C4-2B (cell line): ENCODE results near the gene RMI1.
"Not testable (repeated sequence)": the region's sequence is repeated elsewhere in the genome, so short reads cannot be mapped to it uniquely, and the experiment has no call there.

Experiments used
- H3K27ac ChIP-seq: fragments of 450-650 bp; 2 replicates; pipeline ENCODE4 v1.5.1; 2017
- CTCF ChIP-seq: fragments of 450-650 bp; conservative IDR thresholded peaks from 2 replicates; pipeline ENCODE4 v1.5.1; 2017; ENCODE audit warnings: mild to moderate bottlenecking
- ZFX ChIP-seq: fragments of 450-650 bp; IDR thresholded peaks from 2 replicates; pipeline ENCODE4 v1.6.1; 2017

Gene RMI1

DNA sequence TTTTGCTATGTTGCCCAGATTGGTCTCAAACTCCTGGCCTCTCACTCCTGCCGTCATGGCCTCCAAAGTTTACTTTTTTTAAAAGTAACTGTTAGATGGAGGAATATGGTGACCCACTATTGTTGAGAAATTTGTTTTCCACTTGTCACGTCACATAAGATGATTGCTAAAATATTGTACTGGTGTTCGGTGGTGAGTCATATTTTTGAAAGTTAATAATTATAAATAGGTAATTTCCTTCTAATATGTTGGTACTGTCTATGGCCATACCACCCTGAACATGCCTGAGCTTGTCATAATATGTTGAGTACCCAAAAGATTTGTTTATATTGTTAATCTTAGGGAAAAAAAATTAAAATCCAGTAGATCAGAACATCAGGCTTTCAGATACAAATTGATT, 22.6 kb downstream of the RMI1 start:
- TF ChIP-seq CTCF: no peak
- no peak for TF ChIP-seq ZFX
- no peak overlapping the region for H3K27ac ChIP-seq

GRCh38 chr9:84007662-84008061, 27.1 kb downstream of the RMI1 start:
- no peak overlapping the region for H3K27ac ChIP-seq
- TF ChIP-seq CTCF (no peak), ZFX (no peak)

GRCh38 chr9:84024041-84024575, 43.5 kb downstream of the RMI1 start:
- H3K27ac ChIP-seq: no peak overlapping the region
- TF ChIP-seq CTCF (no peak), ZFX (no peak)

GRCh38 chr9:84027201-84027600, 46.6 kb downstream of the RMI1 start:
- no peak for TF ChIP-seq ZFX
- TF ChIP-seq CTCF: no peak
- H3K27ac ChIP-seq: no peak overlapping the region

- TF ChIP-seq CTCF (no peak), ZFX (no peak)
- no peak overlapping the region for H3K27ac ChIP-seq
Observed at GRCh38 chr9:84031534-84031933, 50.9 kb downstream of the RMI1 start.

GRCh38 chr9:84041857-84042256, 61.3 kb downstream of the RMI1 start:
- H3K27ac ChIP-seq: not testable (repeated sequence)

DNA sequence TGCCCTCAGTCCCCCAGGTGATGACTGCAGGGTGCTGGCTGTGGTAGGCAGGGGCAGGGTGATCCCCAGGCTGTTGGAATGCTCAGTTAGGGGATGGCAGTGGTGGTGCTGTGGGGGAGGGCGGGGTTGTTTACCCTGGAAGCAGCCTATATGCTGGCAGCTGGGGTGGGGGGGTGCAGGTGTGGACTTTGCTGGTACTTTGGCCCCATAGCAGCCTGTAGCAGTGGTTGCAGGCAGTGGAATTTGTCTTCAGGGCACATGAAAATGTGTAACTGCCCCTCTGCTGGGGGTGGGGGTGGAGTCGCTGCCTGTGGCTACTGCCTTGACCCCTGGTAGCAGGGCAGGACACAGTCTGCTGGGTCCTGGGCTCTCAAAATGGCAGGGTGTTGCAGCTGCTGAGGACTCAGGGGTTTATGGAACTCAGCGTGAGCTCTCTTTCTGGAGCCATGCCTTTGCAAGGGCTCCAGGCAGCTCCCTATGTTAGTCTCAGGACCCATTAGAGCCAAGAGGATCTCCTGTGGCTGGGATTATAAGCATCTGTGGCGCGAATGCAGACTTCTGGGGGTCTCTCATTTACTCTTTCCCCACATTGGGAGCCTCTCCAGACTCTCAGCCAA, 65.0 kb downstream of the RMI1 start:
- TF ChIP-seq CTCF (no peak), ZFX (no peak)
- H3K27ac ChIP-seq: no peak overlapping the region
